ENCODE measurements around the gene PTPRN2. TPM values are rescaled to one million over a fixed set of nuclear protein-coding genes. Genes with fewer than 3 reads are reported as not detected.

Gene PTPRN2
- total and polyA plus RNA-seq, 8 donors = 12.2 to 49.2 (median 31.8) TPM

DNA sequence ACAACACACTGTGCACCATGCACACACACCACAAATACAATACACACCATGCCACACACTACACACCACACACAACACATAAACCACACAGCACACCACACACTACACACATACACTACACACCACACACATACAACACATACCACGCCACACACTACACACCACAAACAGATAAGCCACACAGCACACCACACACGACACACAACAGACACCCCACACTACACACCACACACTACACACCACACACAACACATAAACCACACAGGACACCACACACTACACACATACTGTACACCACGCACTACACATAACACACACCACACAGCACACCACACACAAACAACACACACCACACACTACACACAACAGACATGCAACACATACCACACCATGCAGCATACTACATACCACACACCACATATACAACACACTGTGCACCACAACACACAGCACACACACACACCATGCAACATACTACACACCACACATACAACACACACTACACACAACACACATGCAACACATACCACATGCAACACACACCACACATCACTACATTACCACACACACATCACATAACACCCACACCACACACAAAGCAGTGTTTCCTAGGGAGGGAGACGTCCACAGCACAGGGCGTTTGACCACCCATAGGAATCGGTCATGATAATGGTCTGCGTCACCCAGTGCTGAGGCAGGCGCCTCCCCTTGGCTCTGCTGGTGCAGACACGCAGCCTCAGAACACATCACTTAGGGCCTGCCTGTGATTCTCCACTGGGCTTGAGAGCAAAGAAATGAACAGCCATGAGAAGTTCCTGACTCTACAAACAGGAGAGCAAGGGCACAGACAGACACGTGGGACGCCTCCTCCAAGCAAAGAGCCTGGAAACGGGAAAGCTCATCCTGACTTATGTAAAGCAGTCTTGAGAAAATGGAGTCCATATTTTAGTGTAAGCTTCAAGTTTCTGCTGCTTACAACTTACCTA, 458.3 kb downstream of the PTPRN2 start:
- no peak for DNase-seq

DNA sequence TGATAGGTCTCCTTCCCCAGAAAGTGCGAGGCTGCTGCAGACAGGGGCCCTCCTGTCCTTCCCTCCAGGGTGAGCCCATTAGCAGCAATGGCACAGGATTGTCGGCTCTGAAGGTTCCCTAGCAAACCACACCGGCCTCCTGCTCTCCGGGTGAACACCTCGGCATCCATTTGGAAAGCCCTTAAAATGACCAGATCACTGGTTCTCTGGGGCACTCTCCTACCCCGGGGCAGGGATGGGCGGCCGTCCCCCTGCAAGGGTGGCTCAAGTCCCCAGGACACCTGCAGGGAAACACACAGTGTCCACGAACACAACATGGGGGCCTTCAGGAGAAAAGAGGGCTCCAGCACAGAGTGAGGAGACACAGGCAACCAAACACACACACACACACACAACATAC, 459.1 kb downstream of the PTPRN2 start:
- TF ChIP-seq, protein P1, sequence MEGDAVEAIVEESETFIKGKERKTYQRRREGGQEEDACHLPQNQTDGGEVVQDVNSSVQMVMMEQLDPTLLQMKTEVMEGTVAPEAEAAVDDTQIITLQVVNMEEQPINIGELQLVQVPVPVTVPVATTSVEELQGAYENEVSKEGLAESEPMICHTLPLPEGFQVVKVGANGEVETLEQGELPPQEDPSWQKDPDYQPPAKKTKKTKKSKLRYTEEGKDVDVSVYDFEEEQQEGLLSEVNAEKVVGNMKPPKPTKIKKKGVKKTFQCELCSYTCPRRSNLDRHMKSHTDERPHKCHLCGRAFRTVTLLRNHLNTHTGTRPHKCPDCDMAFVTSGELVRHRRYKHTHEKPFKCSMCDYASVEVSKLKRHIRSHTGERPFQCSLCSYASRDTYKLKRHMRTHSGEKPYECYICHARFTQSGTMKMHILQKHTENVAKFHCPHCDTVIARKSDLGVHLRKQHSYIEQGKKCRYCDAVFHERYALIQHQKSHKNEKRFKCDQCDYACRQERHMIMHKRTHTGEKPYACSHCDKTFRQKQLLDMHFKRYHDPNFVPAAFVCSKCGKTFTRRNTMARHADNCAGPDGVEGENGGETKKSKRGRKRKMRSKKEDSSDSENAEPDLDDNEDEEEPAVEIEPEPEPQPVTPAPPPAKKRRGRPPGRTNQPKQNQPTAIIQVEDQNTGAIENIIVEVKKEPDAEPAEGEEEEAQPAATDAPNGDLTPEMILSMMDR (IDR thresholded peaks at IDR 0.05) = no peak
- 81 to 94% methylated on average over 9 of the region's 9 CpGs for WGBS, 2 donors
- ATAC-seq (no peak), DNase-seq (no peak), FAIRE-seq (no peak)
- intact Hi-C loops (cut with DNase I) = no loop called here
- Histone ChIP-seq H3K36me3 (no peaks in the 10 kb centered on the region), H3K4me1 (no peaks in the 10 kb centered on the region), H3K27me3 (no peaks in the 10 kb centered on the region), H3K9me3 (no peaks in the 10 kb centered on the region), H3K27ac (no peak overlapping the region), H3K4me3 (no peak overlapping the region)

More for the DNA sequence above, 458.3 kb downstream of the PTPRN2 start:
- ATAC-seq (no peak), FAIRE-seq (no peak)
- Histone ChIP-seq H3K36me3 (no peaks in the 10 kb centered on the region), H3K4me1 (no peaks in the 10 kb centered on the region), H3K4me3 (no peak overlapping the region), H3K27me3 (no peaks in the 10 kb centered on the region), H3K27ac (no peak overlapping the region), H3K9me3 (no peaks in the 10 kb centered on the region)
- TF ChIP-seq, protein P1 (IDR thresholded peaks at IDR 0.05) = no peak
- intact Hi-C loops (cut with DNase I) = no loop called here
- 87 to 94% methylated on average over 12 of the region's 12 CpGs for WGBS, 2 donors

DNA sequence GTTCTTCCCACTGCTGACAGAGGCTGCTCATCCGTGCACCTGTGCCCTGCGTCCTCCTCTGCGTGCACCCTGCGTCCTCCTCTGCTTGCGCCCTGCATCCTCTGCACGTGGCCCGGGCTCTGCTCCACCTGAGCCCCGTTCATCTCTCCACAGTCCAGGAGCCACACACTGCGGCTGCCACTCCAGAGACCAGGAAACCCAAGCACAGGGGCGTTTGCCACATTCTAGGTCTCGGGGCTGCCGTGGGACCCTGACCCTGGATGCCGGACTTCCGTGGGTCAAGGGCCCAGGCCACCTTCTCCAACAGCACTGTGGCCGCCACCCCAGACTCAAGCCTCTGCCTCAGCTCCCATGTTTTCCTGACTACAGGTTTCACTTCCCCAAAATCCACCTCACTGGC, 460.4 kb downstream of the PTPRN2 start:
- 94 to 95% methylated on average over 15 of the region's 15 CpGs for WGBS, 2 donors
- no peaks in the 10 kb centered on the region for H3K36me3 ChIP-seq
- H3K27me3 ChIP-seq = no peaks in the 10 kb centered on the region
- TF ChIP-seq, protein P1 (IDR thresholded peaks at IDR 0.05) = no peak
- DNase-seq = no peak
- intact Hi-C loops (cut with DNase I) = no loop called here
- no peaks in the 10 kb centered on the region for H3K9me3 ChIP-seq
- H3K27ac ChIP-seq = no peak overlapping the region
- no peaks in the 10 kb centered on the region for H3K4me1 ChIP-seq
- no peak for ATAC-seq
- H3K4me3 ChIP-seq = no peak overlapping the region
- no peak for FAIRE-seq

DNA sequence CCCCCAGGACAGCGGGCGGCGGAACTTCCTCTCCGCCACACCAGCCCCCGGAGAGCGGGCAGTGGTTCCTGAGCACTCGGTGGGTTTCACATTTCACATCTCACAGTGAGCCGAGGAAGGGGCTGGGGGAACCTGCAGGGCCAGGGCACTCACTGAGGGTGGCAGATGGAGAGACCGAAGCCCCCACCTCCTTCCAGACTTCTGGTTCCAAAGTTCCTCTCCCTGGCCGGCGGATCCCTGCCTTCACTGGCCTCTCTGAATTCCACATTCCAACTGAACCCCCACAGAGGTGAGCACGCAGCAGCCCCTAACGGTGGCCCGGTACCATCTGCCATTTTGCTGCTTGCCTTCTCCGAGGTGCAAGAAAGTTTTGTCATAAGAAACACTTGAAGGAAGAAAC, 461.0 kb downstream of the PTPRN2 start:
- intact Hi-C loops (cut with DNase I) = no loop called here
- WGBS, 2 donors = 97% methylated on average over 12 to 15 of the region's 15 CpGs
- Histone ChIP-seq H3K27ac (no peak overlapping the region), H3K27me3 (no peaks in the 10 kb centered on the region), H3K4me1 (no peaks in the 10 kb centered on the region), H3K9me3 (no peaks in the 10 kb centered on the region), H3K4me3 (no peak overlapping the region), H3K36me3 (no peaks in the 10 kb centered on the region)
- no peak for DNase-seq
- ATAC-seq = no peak
- no peak for FAIRE-seq
- TF ChIP-seq, protein P1 (IDR thresholded peaks at IDR 0.05) = no peak

DNA sequence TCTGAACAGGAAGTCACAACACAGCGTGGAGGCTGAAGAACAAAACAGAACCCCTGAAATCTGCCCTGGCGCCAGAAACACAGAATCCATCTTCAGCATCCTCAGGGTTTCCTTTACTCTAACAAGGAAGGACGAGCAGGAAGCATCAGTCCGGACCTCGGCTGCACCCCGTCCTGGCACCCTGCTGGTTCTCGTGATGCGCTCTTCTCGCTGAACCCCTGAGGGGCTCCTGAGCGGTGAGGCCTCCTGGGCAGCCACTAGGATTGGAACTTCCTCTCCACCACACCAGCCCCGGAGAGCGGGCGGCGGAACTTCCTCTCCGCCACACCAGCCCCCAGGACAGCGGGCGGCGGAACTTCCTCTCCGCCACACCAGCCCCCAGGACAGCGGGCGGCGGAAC, 461.9 kb downstream of the PTPRN2 start:
- Histone ChIP-seq H3K27me3 (no peaks in the 10 kb centered on the region), H3K36me3 (no peaks in the 10 kb centered on the region), H3K9me3 (no peaks in the 10 kb centered on the region), H3K4me3 (no peak overlapping the region), H3K27ac (no peak overlapping the region), H3K4me1 (no peaks in the 10 kb centered on the region)
- 93 to 94% methylated on average over 19 of the region's 22 CpGs for WGBS, 2 donors
- intact Hi-C loops (cut with DNase I) = no loop called here
- FAIRE-seq = no peak
- ATAC-seq = no peak
- TF ChIP-seq, protein P1 (IDR thresholded peaks at IDR 0.05) = no peak
- DNase-seq = no peak
